NCI-H1930 (cell line): ENCODE data around the gene JCAD.
"Not testable (repeated sequence)": the region's sequence is repeated elsewhere in the genome, so short reads cannot be mapped to it uniquely, and the experiment has no call there.

ENCODE experiments used
- DNase-seq, 2 experiments: peaks; one replicate each; lab custom pipeline; 2025; lab: John Stamatoyannopoulos, UW

Gene JCAD

GRCh38 chr10:30059209-30060107 is at the start of gene JCAD:
Gene JCAD (minus strand): TSS chr10:30059586. CDS start chr10:30047812, 11,774 bp downstream.
- peak in 1 of 2 experiments; percentile 6 for DNase-seq

GRCh38 chr10:30106987-30107386 is 47.6 kb upstream of the JCAD start:
- DNase-seq: no peak

GRCh38 chr10:30103595-30104320 is 44.4 kb upstream of the JCAD start:
- no peak for DNase-seq

GRCh38 chr10:30099706-30100105 is 40.3 kb upstream of the JCAD start:
- not testable (repeated sequence) for DNase-seq

GRCh38 chr10:30099101-30099500 is 39.7 kb upstream of the JCAD start:
- DNase-seq: no peak

- DNase-seq: no peak
Observed at GRCh38 chr10:30098629-30099028, 39.2 kb upstream of the JCAD start.

- DNase-seq: no peak
Observed at GRCh38 chr10:30096564-30096963, 37.2 kb upstream of the JCAD start.

GRCh38 chr10:30095631-30096422 is 36.4 kb upstream of the JCAD start:
- DNase-seq: no peak

GRCh38 chr10:30094601-30095000 is 35.2 kb upstream of the JCAD start:
- no peak for DNase-seq

GRCh38 chr10:30093303-30093950 is 34.0 kb upstream of the JCAD start:
- no peak for DNase-seq

- no peak for DNase-seq
Observed at GRCh38 chr10:30092151-30092790, 32.9 kb upstream of the JCAD start.

GRCh38 chr10:30091136-30091535 is 31.8 kb upstream of the JCAD start:
- DNase-seq: no peak

GRCh38 chr10:30088178-30088577 is 28.8 kb upstream of the JCAD start:
- no peak for DNase-seq

- DNase-seq: no peak
Observed at GRCh38 chr10:30083934-30084333, 24.5 kb upstream of the JCAD start.

GRCh38 chr10:30081182-30081581 is 21.8 kb upstream of the JCAD start:
- no peak for DNase-seq

- no peak for DNase-seq
Observed at GRCh38 chr10:30080161-30080560, 20.8 kb upstream of the JCAD start.

GRCh38 chr10:30079408-30079807 is 20.0 kb upstream of the JCAD start:
- no peak for DNase-seq

- DNase-seq: no peak
Observed at GRCh38 chr10:30075481-30075880, 16.1 kb upstream of the JCAD start.

- no peak for DNase-seq
Observed at GRCh38 chr10:30074933-30075332, 15.5 kb upstream of the JCAD start.

GRCh38 chr10:30074090-30074489 is 14.7 kb upstream of the JCAD start:
- DNase-seq: no peak

- no peak for DNase-seq
Observed at GRCh38 chr10:30073767-30074060, 14.3 kb upstream of the JCAD start.
